NCI-H1105 (cell line): ENCODE data around the gene FOXN1.
"Not testable (repeated sequence)": the region's sequence is repeated elsewhere in the genome, so short reads cannot be mapped to it uniquely, and the experiment has no call there.

Experiments used
- DNase-seq: peaks from one replicate; lab custom pipeline; 2025; lab: John Stamatoyannopoulos, UW

The FOXN1 gene

DNA sequence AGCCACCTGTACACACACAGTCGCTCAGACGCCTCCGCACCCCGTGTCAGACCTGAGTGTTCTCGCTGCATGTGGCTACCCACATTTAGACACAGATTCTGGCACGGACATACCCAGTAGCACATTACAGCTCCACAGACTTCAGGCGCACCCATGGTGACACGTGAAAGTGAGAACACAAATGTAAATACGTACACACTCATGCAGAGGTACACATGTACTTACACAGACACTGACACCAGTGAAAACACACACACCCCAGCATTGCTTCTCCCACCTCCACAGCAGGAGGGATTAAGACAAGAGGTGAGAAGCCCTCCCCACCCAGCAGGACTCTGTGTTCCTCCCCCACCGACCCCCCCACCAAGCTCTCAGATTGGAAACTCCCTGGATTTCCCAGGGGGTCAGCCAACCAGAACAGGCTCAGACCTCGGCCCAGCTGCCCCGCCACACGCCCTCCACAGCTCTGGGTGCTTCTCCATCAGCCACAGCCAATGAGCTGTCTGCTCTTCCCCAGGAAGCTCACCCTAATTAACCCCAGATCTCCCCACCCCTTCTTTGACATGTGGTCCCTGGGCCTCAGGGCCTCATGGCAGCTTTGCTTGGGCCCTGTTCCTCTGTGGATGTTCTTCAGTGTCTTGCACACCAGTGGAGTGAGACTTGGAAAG, 5.3 kb upstream of the FOXN1 start:
- no peak for DNase-seq

DNA sequence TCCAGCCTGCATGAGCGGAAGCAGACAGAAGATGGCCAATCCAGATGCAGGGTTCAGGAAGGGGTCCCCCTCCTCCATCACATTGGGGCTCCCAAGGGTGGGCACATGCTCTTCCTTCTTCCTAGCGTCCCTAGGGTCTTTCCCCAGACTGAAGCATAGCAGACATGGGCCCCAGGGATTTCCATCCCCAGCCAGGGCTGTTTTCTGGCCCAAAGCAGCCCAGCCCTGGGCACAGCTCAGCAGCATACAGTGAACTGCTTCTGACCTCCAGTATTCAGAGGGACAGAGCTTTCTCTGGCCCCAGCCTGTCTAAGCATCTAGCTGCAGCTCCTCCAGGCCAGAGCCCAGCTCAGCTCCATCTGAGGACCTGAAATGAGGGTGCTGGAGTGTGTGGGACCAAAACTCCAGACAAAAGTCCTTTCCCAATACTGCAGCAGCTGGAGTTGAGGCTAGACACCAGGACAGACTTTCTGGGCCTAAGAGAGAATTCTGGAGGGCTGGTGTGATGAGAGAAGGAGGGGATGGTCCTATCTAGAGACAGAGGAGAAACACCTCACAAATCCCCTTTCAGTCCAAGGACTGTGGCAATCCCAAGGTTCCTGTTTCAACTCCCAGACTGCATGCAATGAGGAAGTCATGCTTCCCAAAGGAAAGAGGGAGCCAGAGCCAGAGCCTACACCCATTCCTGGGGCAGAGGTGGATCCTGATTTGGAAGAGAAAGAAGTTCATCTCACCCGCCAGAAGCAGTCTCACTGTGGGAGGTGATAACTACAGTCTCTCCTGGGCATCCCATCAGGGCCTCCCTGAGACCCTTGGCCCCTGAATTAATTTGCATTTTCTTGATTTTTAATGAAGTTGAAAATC, 4.5 kb upstream of the FOXN1 start:
- DNase-seq: no peak

DNA sequence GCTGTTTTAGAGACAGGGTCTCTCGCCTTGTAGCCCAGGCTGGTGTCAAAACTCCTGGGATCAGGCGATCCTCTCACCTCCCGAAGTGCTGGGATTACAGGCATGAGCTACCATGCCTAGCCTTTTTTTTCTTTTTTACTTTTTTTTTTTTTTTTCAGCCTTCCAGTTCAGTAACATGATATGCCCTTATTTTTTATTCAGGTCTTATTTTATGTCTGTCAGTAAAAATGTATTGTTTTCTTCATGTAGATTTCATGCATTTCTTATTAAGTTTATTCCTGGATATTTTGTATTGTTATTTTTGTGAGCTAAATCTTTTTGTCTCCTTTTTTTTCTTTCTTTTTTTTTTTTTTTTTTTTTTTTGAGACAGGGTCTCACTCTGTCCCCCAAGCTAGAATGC, 2.7 kb upstream of the FOXN1 start:
- no peak for DNase-seq

DNA sequence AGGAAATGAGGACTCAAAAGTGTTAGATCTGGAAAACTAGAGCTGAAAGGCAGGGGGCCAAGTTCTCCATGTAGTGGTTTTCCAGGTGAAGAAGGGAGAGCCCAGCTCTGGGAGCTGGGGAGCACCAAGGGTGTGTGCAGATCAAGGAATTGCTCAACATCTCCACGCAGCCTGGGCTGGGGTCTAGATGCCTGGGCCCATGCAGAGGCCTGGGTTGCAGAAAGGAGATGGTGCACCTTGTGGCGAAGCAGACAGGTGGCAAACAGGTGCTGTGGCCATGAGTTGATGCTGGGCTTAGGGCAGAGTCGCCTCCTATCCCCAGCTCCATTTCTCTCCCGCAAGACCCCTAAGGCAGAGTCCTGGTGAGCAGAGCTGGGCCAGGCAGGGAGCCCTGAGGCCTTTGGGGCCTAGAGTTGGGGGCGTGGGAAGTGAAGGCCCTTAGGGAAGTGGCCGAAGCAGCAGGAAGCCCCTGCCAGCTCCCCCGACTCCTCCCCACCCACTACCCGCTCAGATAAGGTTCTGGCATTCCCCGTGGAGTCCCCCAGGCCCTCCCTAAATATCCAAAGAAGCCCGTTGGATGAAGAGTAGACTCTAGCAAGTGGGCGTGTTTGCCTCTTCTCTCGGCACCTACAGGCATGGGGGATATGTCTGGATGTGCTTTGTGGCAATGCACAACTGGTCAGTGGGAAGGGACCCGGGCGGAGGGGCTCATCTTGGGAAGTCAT, 777 bp downstream of the FOXN1 start:
- DNase-seq: no peak

DNA sequence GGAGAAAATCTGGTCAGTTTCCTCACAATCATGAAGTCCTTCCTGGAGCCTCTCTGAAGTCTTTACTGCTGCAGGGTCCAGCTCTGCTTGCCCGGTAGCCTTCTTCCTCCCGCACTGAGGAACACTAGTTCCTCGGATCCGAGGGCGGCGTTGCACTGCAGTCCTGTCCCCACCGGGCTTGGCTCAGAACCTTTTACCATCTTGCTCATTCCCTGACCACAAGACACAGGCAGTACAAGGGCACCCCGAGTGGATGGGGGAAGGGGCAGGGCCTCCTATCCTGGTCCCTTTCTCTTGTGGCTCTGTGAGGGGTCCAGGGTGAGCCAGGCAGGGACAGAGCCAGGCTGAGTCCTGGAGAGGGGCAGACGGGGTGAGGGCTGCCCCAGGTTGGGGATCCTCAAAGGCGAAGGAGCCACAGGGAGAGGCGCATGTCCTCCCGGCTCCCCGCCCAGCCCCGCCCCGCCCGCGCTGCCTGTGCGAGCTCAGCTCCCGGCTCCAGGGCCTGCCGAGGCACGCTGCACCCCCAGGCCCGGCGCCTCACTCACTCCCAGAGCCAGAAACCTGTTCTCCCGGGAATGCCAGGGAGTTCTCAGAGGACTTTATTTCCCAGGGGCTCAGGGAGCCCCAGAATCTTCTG, 1.5 kb downstream of the FOXN1 start:
- DNase-seq: no peak

DNA sequence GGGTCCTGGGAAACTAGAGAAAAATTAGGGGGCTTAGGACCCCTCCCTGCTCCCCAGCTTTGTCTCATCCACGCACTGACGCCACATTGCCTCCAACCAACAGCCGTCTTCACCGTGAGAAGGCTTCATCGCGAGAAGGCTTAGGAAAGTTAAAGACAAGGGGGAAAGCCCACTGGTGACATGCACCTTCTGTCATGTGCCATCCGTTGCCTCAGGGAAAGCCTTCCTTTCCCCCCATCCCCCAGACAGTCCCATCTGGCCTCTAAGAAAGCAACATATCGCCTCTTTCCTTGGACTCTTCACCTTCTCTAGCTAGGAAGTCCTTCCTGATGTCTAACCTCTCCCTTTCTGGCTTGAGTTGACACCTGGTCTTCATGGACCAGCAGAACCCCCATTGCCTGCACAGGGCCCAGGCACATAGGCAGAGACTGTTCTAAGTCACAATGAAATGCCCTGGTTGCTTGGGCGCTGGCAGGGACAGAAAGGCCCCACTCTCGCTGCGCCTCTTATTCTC, 2.1 kb downstream of the FOXN1 start:
- DNase-seq: no peak

DNA sequence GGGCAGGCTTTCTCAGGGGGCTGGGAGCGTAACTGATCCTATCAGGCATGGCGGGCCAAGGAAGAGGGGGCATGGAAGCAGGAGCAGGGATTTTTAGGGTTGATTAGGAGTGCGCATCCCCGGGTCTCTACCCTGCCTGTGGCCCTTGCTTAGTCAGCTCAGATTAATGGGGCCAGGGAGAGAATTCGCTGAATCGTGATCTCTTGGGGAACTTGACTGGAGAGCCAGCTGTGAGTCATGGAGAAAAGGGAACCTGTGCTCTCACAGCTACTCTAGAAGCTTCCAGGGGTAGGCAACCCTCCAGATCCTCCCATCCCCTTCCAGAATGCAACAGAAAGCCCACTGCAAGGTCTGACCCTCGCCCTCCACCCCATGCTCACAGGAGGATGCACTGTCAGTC, 3.6 kb downstream of the FOXN1 start:
- no peak for DNase-seq

DNA sequence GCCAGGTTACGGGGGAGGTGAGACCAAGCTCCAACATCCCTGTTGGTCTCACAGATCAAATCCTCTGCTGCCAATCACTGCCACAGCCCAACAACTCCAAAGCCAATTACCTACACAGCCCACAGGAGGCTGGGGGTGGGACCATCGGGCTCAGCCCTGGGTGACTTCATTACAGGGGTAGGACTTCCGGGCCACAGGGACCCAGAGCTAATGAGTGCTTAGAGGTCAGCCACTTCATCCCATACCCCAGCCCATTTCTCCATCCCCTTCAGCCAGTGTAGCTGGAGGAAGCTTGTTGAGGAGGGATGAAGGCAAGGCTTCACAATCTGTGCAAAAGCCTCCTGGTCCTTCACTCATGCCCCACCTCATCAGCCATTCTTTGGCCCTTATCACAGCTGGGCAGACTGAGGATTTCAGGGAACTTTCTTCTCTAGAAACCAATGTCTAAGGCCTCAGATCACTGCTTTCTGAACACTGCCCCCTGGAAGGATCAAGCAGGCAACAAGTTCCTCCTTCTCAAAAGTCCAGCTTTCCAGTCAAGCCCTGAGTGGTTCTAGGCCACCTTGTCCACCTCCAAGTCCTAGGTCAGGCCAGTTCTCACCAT, 5.8 kb downstream of the FOXN1 start:
- no peak for DNase-seq

DNA sequence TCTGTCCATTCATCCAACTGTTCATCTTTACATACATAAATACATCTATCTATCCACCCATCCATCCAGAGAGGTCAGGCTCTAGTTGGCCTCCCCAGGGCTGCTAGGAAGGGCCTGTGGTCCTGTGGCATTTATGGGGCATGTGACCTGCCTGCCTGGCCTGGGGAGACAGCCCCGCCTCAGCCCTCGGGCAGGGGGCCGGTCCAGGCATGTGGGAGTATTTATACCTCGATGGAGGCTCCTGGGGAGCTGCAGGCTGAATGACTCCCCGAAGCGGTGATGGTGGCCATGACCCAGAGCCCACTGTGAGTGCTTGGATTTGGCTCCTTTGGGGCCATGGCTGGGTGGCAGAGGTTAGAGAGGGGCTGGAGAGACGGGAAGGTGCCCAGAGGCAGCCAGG, 7.3 kb downstream of the FOXN1 start:
- DNase-seq: no peak

DNA sequence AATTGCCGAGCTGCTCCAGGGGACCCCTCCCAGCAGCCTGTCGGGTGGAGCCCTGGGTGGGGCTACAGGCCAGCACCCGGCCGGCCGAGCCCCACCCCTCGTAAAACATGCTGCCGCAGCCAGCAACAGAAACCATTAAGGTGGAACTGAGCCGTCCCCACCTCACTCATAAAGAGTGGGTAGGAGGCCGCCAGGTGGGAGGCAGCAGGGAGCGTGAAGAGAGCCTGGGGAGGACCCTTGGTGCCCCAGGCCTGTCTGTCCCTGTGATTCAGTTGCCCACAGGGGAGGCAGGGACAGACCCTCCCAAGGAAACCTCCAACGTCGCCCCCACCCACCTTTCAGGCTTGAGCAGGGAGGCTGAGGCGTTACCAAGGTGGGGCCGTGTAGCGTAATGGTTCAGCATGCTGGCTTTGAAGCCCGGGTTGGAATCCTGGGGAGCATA, 8.4 kb downstream of the FOXN1 start:
- DNase-seq: no peak

DNA sequence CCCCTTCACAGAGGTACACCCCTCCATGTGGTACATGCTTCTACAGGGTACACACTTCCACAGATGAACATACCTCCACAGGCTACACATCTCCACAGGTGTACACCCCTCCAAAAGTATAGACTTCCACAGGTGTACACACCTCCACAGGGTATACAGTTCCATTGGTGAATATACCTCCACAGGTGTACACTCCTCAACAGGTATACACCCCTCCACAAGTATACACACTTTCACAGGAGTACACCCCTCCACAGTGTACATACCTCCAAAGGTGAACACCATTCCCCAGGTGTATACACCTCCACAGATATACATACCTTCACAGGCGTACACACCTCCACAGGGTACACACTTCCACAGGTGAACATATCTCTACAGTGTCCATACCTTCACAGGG, 9.4 kb downstream of the FOXN1 start:
- no peak for DNase-seq

DNA sequence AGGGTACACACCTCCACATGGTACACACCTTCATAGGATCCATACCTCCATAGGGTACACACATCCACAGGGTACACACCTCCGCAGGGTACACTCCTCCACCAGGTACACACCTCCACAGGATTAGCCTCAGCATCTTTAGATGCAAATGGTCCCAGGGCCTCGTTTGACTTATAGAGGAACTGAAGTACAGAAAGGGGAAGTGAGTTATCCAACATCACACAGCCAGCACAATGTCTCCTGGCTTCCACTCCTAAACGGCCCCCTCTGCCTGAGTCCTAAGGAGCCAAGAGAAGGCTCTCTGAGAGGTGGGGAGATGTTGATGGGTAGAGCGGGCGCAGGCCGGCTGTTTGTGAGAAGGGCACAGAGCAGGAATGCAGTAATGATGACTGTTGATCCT, 12.0 kb downstream of the FOXN1 start:
- DNase-seq: no peak

DNA sequence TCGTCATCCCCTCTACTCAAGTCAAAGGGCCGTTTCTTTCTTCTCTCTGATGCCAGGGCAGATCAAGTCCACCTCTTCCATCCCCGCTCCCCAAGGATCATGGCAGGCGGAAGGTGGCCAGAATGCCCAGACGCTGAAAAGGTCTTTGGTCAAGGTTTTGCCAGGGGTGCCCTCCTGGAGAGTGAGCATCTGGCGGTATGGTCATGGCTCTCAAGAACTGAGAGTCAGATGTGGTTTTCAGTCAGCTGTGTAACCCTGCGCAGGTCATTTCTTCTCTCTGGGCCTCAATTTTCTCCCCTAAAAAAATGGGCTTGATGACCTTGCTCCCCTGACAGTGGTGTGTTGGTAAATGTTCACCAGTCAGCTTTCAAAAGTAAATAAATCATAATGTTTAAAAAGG, 12.4 kb downstream of the FOXN1 start:
- DNase-seq: no peak

DNA sequence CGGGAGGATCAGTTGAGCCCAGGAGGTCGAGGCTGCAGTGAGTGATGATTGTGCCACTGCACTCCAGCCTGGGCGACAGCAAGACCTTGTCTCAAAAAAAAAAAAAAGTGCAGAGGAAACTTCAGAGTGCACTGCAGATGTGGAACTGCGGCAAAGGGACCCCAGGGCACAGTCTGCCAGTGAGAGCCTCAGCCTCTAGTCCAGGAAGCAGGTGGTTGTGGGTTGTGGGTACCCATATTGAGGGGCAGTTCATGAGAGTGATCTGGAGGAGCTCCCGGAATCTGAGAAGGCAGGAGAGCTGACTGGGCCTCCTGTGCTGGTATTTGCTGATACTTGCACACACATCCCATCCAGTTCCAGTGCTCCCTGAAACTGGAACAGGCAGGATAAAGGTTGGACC, 13.1 kb downstream of the FOXN1 start:
- no peak for DNase-seq

DNA sequence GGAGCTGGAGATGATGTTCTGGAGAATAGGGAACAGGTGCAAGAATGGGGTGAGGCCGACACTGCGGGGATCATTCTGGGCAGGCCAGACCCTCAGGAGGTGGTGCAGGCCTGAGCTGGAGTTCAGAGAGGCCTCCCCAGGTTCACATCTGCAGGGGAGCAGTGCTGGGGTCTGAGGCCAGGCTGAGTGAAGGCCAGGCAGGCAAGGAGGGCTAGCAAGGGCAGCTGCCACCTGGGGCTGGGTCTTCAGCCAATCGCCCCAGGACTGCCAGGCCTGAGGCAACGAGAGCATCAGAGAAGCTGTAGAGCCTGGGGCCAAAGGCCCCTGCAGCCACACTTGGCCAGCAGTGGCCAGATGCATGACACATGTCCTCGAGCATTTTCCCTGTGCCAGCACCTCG, 14.5 kb downstream of the FOXN1 start:
- no peak for DNase-seq

DNA sequence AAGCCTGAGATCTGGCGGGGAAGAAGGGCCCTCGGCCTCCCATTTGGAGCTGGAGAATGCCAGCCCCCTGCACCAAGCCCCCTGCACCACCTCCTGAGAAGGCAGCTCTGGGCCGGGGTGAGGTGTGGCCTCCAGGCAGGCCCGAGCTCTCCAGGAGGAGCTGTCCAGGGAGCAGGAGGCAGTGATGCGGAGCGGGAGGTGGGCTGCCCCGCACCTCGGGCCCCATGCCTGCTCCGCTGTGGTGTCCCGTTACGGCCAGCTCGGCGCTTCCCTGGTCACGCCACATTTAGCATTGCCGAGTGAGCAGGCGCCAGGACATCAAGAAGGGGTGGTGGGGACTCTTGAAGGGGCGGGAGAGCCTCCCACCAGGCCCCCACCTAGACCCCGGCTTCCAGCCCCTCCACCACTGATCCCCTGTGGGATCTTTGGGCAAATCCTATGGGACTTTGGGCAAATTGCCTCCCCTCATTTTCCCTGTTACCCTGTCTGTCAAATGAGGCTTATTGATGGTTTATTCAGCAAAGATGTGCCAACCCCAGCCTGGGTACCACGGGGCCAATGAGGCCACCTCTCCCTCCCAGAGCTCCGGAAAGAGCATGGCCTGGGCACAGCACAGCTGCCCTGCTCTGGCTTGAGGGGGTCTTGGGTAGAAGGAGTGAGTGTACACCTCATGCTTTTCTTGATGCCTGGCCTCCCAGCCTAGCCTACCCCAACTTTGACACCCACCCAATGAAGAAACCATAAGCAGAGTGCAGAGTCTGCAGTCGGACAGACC, 15.3 kb downstream of the FOXN1 start:
- no peak for DNase-seq

DNA sequence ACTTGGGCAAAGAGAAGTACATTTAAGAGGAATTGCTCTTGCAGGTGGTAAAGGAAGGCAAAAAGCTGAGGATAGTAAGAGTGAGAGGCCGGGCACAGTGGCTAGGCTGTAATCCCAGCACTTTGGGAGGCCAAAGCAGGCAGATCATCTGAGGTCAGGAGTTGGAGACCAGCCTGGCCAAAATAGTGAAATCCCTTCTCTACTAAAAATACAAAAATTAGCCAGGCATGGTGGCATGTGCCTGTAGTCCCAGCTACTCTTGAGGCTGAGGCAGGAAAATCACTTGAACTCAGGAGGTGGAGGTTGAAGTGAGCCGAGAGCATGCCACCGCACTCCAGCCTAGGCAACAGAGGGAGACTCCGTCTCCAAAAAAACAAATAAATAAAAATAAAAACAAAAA, 16.1 kb downstream of the FOXN1 start:
- DNase-seq: not testable (repeated sequence)

DNA sequence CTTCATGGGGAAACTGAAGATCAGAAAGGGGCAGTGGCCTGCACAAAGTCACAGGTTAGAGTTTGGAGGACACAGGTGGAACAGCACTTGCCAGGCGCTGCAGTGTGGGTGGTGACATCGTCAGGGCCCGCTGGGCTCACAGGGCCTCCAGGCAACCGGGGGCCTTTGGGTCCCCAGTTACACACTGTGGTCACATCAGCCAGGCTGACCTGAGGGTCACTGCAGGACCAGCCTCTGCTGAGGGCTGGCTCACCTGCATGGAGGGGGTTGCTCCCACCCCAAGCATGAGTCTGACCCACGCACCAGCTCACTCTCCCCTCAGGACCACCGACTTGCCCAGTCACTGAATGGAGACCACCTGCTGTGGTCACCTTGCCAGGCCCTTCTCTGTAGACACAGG, 17.0 kb downstream of the FOXN1 start:
- DNase-seq: no peak

DNA sequence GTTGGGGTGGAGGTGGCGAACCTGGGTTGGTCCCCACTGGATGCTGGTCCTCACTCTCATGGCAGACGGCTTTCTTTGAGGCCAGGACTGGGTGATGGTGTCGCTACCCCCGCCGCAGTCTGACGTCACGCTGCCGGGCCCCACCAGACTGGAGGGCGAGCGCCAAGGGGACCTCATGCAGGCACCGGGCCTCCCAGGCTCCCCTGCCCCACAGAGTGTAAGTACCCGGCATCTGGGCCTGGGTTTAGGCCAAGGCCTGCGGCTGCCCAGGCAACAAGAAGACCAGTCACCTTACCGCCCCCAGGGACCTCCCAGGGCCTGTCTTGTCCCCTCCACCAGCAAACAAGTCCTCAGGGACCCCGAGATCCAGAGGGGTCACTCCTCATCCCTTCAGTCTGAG, 17.7 kb downstream of the FOXN1 start:
- DNase-seq: no peak

DNA sequence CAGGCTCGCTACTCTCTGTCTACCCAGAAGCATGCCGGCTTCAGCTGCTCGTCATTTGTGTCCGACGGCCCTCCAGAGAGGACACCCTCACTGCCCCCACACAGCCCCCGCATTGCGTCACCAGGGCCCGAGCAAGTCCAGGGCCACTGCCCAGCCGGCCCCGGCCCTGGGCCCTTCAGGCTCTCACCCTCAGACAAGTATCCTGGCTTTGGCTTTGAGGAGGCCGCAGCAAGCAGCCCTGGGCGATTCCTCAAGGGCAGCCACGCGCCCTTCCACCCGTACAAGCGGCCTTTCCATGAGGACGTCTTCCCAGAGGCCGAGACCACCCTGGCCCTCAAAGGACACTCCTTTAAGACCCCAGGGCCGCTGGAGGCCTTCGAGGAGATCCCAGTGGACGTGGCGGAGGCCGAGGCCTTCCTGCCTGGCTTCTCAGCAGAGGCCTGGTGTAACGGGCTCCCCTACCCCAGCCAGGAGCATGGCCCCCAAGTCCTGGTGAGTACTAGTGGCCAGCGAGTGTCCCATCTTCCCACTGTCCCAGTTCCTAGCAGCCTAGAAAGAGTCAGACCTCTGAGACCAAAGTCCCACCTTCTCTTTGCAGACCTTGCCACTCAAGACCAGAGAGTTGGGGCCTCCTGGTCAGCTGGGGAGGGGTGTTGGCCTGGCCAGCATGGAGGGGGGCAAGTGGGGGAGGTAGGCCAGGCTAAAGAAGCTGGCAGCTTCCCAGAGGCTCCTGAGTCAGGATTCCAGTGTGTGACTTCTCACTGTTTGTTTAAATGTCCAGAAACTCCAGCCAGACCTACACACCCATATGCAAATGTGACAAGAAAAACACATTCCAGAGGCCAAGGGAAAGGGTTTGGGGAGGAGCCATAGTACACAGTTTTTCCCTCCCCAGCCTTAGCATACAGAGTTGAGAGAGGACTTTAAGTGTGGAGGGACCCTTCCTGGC, 18.6 kb downstream of the FOXN1 start:
- no peak for DNase-seq
